Keratinocyte (primary cell): ENCODE results near the gene RRP1. TPM values are rescaled to one million over a fixed set of nuclear protein-coding genes. Genes with fewer than 3 reads are reported as not detected.
"Not testable (repeated sequence)": the region's sequence is repeated elsewhere in the genome, so short reads cannot be mapped to it uniquely, and the experiment has no call there.

Experiments
- DNase-seq: peaks from one replicate; pipeline ENCODE4 v3.0.0-alpha.2; 2011; ENCODE audit warnings: low read depth, missing footprints, low spot score
- FAIRE-seq: peaks from 2 replicates; lab custom pipeline; 2011; peaks lifted over from hg19 to GRCh38; lab: Jason Lieb, UNC
- H2AFZ ChIP-seq: 2 replicates; pipeline ENCODE4 v1.6.0; 2012; ENCODE audit warnings: low read length, control low read depth, inconsistent platforms; ENCODE audit not compliant: control insufficient read depth
- H3K27ac ChIP-seq: 2 replicates; pipeline ENCODE4 v1.5.1; 2011; ENCODE audit warnings: low read length; ENCODE audit not compliant: control insufficient read depth, insufficient read depth
- H3K27me3 ChIP-seq: 3 replicates; pipeline ENCODE4 v1.6.0; 2011; ENCODE audit warnings: low read length; ENCODE audit not compliant: control insufficient read depth, insufficient read depth; ENCODE audit errors: extremely low read depth
- H3K36me3 ChIP-seq, 2 experiments: 2 replicates in 1 of 2; 3 replicates in 1 of 2; pipeline ENCODE4 v1.5.1; 2011; ENCODE audit warnings: low read length in 2 of 2, mild to moderate bottlenecking in 1 of 2; ENCODE audit not compliant: control insufficient read depth in 2 of 2, insufficient read depth in 2 of 2; ENCODE audit errors: extremely low read depth in 1 of 2
- H3K4me1 ChIP-seq: 3 replicates; pipeline ENCODE4 v1.5.1; 2011; ENCODE audit warnings: low read length; ENCODE audit not compliant: control insufficient read depth, insufficient read depth; ENCODE audit errors: extremely low read depth
- H3K4me2 ChIP-seq: 3 replicates; pipeline ENCODE4 v1.6.0; 2011; ENCODE audit warnings: low read depth, low read length; ENCODE audit not compliant: control insufficient read depth, insufficient read depth; ENCODE audit errors: extremely low read depth
- H3K4me3 ChIP-seq, 3 experiments: fragments of 200-600 bp in 1 of 3; sonication (generic) in 1 of 3; 2 replicates in 2 of 3; 3 replicates in 1 of 3; pipeline ENCODE4 v1.5.1; 2011 to 2016; ENCODE audit warnings: low read length in 3 of 3, mild to moderate bottlenecking in 3 of 3, control low read depth in 2 of 3, inconsistent platforms in 1 of 3, low read depth in 1 of 3, mixed read lengths in 1 of 3, mixed run types in 1 of 3, moderate library complexity in 1 of 3; ENCODE audit not compliant: control insufficient read depth in 2 of 3, insufficient read depth in 2 of 3; ENCODE audit errors: extremely low read depth in 1 of 3
- H3K79me2 ChIP-seq: 2 replicates; pipeline ENCODE4 v1.6.0; 2012; ENCODE audit warnings: low read length; ENCODE audit not compliant: control insufficient read depth, insufficient read depth
- H3K9ac ChIP-seq: 3 replicates; pipeline ENCODE4 v1.6.0; 2011; ENCODE audit warnings: low read length; ENCODE audit not compliant: control insufficient read depth, insufficient read depth; ENCODE audit errors: extremely low read depth
- H3K9me1 ChIP-seq: 3 replicates; pipeline ENCODE4 v1.6.0; 2011; ENCODE audit warnings: low read length; ENCODE audit not compliant: control insufficient read depth, insufficient read depth; ENCODE audit errors: extremely low read depth
- H3K9me3 ChIP-seq: 2 replicates; pipeline ENCODE4 v1.5.1; 2012; ENCODE audit warnings: low read depth, low read length; ENCODE audit not compliant: control insufficient read depth
- H4K20me1 ChIP-seq: 3 replicates; pipeline ENCODE4 v1.6.0; 2011; ENCODE audit warnings: low read length; ENCODE audit not compliant: control insufficient read depth, insufficient read depth; ENCODE audit errors: extremely low read depth
- EZH2 ChIP-seq: IDR thresholded peaks from one replicate; pipeline ENCODE4 v1.6.1; 2012; ENCODE audit warnings: inconsistent platforms, mild to moderate bottlenecking, low read length, moderate library complexity
- dilution Hi-C: fragments of 300-500 bp; cut with MboI; formaldehyde crosslinking; loops from one replicate; pipeline ENCODE4 v1.7.0; 2020; ENCODE audit warnings: low sequenced_read_pairs; ENCODE audit not compliant: extremely low pct_ligation_motif_present
- polyA plus RNA-seq, 5 experiments: library from polyadenylated mRNA; depleted of rRNA in 3 of 5; stranded (reverse) in 3 of 5; stranded (forward) in 1 of 5; unstranded in 1 of 5; fragments of >200 nt; gene quantifications; 1 replicate in 1 of 5; 2 replicates in 3 of 5; 3 replicates in 1 of 5; pipeline versions ENCODE4 v1.2.1 to v1.2.3, GENCODE V29; 2011 to 2012; ENCODE audit warnings: missing spikeins in 2 of 5, low read depth in 1 of 5, low replicate concordance in 1 of 5
- TF ChIP-seq, protein P1 (sequence below), 3 experiments: IDR thresholded peaks in 1 of 3; conservative IDR thresholded peaks in 1 of 3; optimal IDR thresholded peaks in 1 of 3; 2 replicates in 2 of 3; 3 replicates in 1 of 3; pipeline versions ENCODE3 to v1.5.1; 2011; ENCODE audit warnings: low read length in 3 of 3, mild to moderate bottlenecking in 3 of 3, moderate library complexity in 2 of 3, control low read depth in 1 of 3, inconsistent platforms in 1 of 3; ENCODE audit not compliant: insufficient read depth in 2 of 3; ENCODE audit errors: extremely low read depth in 1 of 3

RRP1 gene
- polyA plus RNA-seq, 1 donor (not counting 4 experiments of a cell fraction or from before 2014, with no cell fraction given) = 25.0 TPM

DNA sequence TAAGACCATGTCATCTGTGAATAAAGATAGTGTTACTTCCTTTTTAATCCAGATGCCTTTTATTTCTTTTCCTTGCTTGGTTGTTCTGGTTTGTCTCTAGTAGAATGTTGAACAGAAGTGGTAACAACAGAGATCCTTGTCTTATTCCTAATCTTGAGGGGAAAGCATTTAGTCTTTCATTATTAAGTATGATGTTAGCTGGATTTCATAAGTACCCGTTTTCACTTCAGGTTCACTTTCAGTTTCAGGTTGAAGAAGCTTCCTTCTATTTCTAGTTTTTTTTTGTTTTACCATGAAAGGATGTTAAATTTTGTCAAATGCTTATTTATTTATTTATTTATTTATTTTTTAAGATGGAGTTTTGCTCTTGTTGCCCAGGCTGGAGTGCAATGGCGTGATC, 53.4 kb downstream of the RRP1 start:
- no peaks in the 10 kb centered on the region for H3K36me3 ChIP-seq
- no peaks in the 10 kb centered on the region for H3K27me3 ChIP-seq
- DNase-seq (no peak), FAIRE-seq (no peak)
- no peaks in the 10 kb centered on the region for H3K4me1 ChIP-seq
- H4K20me1 ChIP-seq = no peaks in the 10 kb centered on the region
- dilution Hi-C loops = no loop called here
- H3K9me3 ChIP-seq = no peaks in the 10 kb centered on the region
- no peaks in the 10 kb centered on the region for H3K79me2 ChIP-seq
- H3K4me2 ChIP-seq = no peak overlapping the region
- no peak overlapping the region for H3K4me3 ChIP-seq
- H3K9ac ChIP-seq = no peak overlapping the region
- H2AFZ ChIP-seq = peak overlapping the region; percentile 46
- H3K9me1 ChIP-seq = no peaks in the 10 kb centered on the region
- no peak for TF ChIP-seq EZH2
- TF ChIP-seq, protein P1, sequence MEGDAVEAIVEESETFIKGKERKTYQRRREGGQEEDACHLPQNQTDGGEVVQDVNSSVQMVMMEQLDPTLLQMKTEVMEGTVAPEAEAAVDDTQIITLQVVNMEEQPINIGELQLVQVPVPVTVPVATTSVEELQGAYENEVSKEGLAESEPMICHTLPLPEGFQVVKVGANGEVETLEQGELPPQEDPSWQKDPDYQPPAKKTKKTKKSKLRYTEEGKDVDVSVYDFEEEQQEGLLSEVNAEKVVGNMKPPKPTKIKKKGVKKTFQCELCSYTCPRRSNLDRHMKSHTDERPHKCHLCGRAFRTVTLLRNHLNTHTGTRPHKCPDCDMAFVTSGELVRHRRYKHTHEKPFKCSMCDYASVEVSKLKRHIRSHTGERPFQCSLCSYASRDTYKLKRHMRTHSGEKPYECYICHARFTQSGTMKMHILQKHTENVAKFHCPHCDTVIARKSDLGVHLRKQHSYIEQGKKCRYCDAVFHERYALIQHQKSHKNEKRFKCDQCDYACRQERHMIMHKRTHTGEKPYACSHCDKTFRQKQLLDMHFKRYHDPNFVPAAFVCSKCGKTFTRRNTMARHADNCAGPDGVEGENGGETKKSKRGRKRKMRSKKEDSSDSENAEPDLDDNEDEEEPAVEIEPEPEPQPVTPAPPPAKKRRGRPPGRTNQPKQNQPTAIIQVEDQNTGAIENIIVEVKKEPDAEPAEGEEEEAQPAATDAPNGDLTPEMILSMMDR (optimal IDR thresholded peaks at IDR 0.05 in 1 of 3, IDR thresholded peaks at IDR 0.05 in 1 of 3, conservative IDR thresholded peaks at IDR 0.05 in 1 of 3; ENCODE audit: extremely low read depth in 1 of 3, insufficient read depth in 2 of 3, low read length in 3 of 3) = no peak
- no peak overlapping the region for H3K27ac ChIP-seq

DNA sequence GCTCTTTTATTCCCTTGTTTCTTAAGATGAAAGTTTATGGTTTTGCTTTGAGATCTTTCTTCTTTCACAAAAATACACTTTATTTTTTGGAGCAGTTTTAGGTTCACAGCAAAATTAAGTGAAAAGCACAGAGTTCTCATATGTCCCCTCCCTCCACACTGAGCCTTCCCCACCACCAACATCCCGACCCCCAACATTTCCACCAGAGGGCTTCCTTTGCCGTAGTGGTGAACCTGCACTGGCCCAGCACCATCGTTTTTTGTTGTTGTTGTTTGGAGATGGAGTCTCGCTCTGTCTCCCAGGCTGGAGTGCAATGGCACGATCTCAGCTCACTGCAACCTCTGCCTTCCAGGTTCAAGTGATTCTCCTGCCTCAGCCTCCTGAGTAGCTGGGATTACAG, 55.5 kb downstream of the RRP1 start:
- dilution Hi-C loops, H4K20me1 ChIP-seq, H2AFZ ChIP-seq, H3K27me3 ChIP-seq, H3K9me3 ChIP-seq, H3K27ac ChIP-seq, H3K9me1 ChIP-seq, H3K4me2 ChIP-seq, H3K9ac ChIP-seq, H3K4me1 ChIP-seq, H3K4me3 ChIP-seq, H3K79me2 ChIP-seq, H3K36me3 ChIP-seq, DNase-seq, FAIRE-seq: not testable (repeated sequence)

DNA sequence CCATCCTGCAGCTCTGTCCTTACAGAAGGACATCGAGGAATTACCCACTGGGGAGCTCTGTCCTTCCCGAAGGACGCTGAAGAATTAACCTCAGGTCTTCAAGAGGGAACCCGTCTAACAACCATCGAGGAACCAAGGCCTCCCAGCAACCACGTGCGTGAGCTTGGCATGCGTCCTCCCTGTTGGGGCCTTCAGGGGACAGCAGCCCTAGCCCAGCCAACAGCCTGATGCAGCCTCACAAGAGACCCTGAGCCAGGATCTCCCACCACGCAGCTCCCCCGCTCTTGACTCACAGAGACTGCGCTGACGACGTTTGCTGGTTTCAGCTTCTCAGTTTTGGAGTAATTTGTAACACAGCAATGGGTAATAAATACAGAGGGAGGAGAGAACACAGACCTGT, 56.0 kb downstream of the RRP1 start:
- no peaks in the 10 kb centered on the region for H3K79me2 ChIP-seq
- H3K4me2 ChIP-seq = no peak overlapping the region
- no peaks in the 10 kb centered on the region for H3K9me3 ChIP-seq
- no peak overlapping the region for H2AFZ ChIP-seq
- DNase-seq = no peak
- no peak overlapping the region for H3K9ac ChIP-seq
- no peaks in the 10 kb centered on the region for H3K36me3 ChIP-seq
- H3K4me3 ChIP-seq = no peak overlapping the region
- no peak for TF ChIP-seq EZH2
- TF ChIP-seq, protein P1 (optimal IDR thresholded peaks at IDR 0.05 in 1 of 3, IDR thresholded peaks at IDR 0.05 in 1 of 3, conservative IDR thresholded peaks at IDR 0.05 in 1 of 3; ENCODE audit: extremely low read depth in 1 of 3, insufficient read depth in 2 of 3, low read length in 3 of 3) = no peak
- dilution Hi-C loops = no loop called here
- no peaks in the 10 kb centered on the region for H3K9me1 ChIP-seq
- no peaks in the 10 kb centered on the region for H3K27me3 ChIP-seq
- no peaks in the 10 kb centered on the region for H4K20me1 ChIP-seq
- no peaks in the 10 kb centered on the region for H3K4me1 ChIP-seq
- no peak overlapping the region for H3K27ac ChIP-seq
- no peak for FAIRE-seq
